ENCODE results near the gene ZNF665.
"Not testable (repeated sequence)": the region's sequence is repeated elsewhere in the genome, so short reads cannot be mapped to it uniquely, and the experiment has no call there.

Gene ZNF665

DNA sequence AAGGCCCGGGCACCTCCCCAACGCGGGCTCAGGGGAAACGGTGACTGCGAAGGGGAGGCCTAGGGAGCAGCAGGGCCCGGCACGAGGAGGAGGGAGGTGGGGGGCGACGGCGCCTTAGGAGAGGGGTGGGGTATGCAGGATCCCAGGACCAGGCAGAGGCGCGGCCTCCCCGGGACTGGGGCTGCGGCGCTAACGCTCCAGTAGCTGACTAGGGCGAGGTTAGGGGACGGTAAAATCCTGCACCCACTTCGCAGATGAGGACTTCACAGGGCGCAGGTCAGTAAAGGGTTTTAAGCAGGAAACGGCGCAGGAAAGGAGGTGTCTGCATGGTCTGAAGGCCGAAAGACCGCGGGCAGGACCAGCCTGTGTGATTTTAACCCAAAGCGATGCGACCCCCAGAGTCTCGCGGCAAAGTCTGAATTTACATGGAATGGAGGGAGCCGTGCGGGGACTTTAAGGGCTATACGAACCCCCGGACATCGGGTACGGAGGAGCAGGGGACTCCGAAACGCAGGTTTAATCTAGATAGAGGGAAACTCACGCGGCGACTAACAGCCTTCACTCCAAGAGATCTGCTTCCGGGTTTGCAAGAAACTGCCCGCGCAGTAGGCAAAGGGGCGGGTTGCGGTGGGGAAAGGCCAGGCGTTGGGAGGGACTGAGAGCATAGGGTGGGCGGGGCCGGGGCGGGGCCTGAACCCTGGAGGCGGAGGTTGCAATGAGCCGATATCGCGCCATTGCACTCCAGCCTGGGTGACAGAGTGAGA is at the start of gene ZNF665:
TSS of gene ZNF665 (minus strand) at position 588 of the 764 bp plus-strand sequence. CDS start 10,460 bp downstream, outside the sequence.
- Histone ChIP-seq H3K9me3 (ENCODE audit: control insufficient read depth, insufficient read depth, low read length) (peaks cover 22% of the 10 kb centered on the region), H4K20me1 (ENCODE audit: control insufficient read depth, insufficient read depth, low read depth, low read length) (no peaks in the 10 kb centered on the region), H3K36me3 (ENCODE audit: control insufficient read depth, low read length) (peaks cover 6% of the 10 kb centered on the region), H3K27ac (ENCODE audit: low read depth, low read length) (0 out of 2 replicates have a peak within 1 kb of the TSS, but pooled peaks have one; percentile 13), H3K79me2 (ENCODE audit: control insufficient read depth, low read length) (peaks cover 3% of the 10 kb centered on the region; the same call in 1 of the 2 replicates), H3K4me3 (ENCODE audit: low read length) (peak within 1 kb of the TSS; percentile 90), H3K4me1 (ENCODE audit: control insufficient read depth, low read length) (peaks cover 23% of the 10 kb centered on the region), H3K27me3 (ENCODE audit: control insufficient read depth, low read length) (no peaks in the 10 kb centered on the region), H3F3A (ENCODE audit: control insufficient read depth, insufficient read depth) (no peaks in the 10 kb centered on the region), H3K4me2 (ENCODE audit: low read length) (peak within 1 kb of the TSS; percentile 89), H3K9me2 (replicated peaks; ENCODE audit: control insufficient read depth, low read length) (no peaks in the 10 kb centered on the region)
- TF ChIP-seq, protein P1, sequence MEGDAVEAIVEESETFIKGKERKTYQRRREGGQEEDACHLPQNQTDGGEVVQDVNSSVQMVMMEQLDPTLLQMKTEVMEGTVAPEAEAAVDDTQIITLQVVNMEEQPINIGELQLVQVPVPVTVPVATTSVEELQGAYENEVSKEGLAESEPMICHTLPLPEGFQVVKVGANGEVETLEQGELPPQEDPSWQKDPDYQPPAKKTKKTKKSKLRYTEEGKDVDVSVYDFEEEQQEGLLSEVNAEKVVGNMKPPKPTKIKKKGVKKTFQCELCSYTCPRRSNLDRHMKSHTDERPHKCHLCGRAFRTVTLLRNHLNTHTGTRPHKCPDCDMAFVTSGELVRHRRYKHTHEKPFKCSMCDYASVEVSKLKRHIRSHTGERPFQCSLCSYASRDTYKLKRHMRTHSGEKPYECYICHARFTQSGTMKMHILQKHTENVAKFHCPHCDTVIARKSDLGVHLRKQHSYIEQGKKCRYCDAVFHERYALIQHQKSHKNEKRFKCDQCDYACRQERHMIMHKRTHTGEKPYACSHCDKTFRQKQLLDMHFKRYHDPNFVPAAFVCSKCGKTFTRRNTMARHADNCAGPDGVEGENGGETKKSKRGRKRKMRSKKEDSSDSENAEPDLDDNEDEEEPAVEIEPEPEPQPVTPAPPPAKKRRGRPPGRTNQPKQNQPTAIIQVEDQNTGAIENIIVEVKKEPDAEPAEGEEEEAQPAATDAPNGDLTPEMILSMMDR (IDR thresholded peaks at IDR 0.05; ENCODE audit: low read depth, low read length, poor library complexity, severe bottlenecking) = no peak
- TF ChIP-seq EZH2phosphoT487 (IDR thresholded peaks at IDR 0.05; ENCODE audit: borderline replicate concordance, low read length) = no peak

DNA sequence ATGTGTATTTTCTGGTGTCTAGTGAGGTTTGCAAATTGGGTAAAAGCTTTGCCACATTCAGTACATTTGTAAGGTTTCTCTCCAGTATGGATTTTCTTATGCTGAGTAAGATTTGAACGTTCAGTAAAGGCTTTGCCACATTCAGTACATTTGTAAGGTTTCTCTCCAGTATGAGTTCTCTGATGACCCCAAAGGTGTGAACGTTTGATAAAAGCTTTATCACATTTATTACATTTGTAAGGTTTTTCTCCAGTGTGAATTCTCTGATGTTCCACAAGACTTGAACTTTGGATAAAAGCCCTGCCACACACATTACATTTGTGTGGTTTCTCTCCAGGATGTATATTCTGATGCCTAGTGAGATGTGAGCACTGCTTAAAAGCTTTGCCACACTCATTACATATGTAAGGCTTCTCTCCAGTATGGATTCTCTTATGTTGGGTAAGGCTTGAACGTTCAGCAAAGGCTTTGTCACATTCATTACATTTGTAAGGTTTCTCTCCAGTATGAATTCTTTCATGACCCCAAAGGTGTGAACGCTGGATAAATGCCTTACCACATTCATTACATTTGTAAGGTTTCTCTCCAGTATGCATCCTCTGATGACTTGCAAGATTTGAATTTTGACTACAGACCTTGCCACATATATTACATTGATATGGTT is 44.1 kb upstream of the ZNF665 start:
- no peaks in the 10 kb centered on the region for H3K36me3 ChIP-seq (ENCODE audit: control insufficient read depth, low read length)
- H3K27me3 ChIP-seq (ENCODE audit: control insufficient read depth, low read length) = no peaks in the 10 kb centered on the region
- peaks cover 24% of the 10 kb centered on the region for H3K9me3 ChIP-seq (ENCODE audit: control insufficient read depth, insufficient read depth, low read length)
- H3K9me2 ChIP-seq (replicated peaks; ENCODE audit: control insufficient read depth, low read length) = no peaks in the 10 kb centered on the region
- no peak overlapping the region for H3K27ac ChIP-seq (ENCODE audit: low read depth, low read length)
- TF ChIP-seq EZH2phosphoT487 (IDR thresholded peaks at IDR 0.05; ENCODE audit: borderline replicate concordance, low read length) = no peak
- TF ChIP-seq, protein P1 (IDR thresholded peaks at IDR 0.05; ENCODE audit: low read depth, low read length, poor library complexity, severe bottlenecking) = no peak
- no peaks in the 10 kb centered on the region for H3K4me1 ChIP-seq (ENCODE audit: control insufficient read depth, low read length)
- H3F3A ChIP-seq (ENCODE audit: control insufficient read depth, insufficient read depth) = no peaks in the 10 kb centered on the region
- no peak overlapping the region for H3K4me3 ChIP-seq (ENCODE audit: low read length)
- H4K20me1 ChIP-seq (ENCODE audit: control insufficient read depth, insufficient read depth, low read depth, low read length) = no peaks in the 10 kb centered on the region
- no peaks in the 10 kb centered on the region for H3K79me2 ChIP-seq (ENCODE audit: control insufficient read depth, low read length)
- no peak overlapping the region for H3K4me2 ChIP-seq (ENCODE audit: low read length)

DNA sequence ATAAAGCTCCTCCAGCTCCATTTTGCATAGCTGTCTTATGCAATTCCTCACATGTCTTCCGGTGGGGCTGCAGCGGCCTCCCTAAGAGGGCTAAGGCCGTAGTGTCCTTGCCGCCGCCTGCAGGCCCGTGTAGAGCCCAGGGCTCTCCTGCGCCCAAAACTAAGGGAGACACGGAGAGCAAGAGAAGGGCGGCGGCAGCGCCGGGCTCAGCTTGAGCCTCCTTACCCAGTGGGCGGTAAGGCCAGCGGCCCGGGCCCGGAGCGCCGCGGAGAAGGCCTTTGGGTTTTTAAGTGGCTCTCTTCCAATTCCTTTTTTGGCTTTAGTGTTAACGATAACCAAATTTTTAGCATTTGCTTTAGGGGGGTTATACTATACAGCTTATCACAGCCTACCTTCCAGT is 31.4 kb upstream of the ZNF665 start:
- TF ChIP-seq EZH2phosphoT487 (IDR thresholded peaks at IDR 0.05; ENCODE audit: borderline replicate concordance, low read length) = no peak
- TF ChIP-seq, protein P1 (IDR thresholded peaks at IDR 0.05; ENCODE audit: low read depth, low read length, poor library complexity, severe bottlenecking) = no peak
- Histone ChIP-seq H3K4me2 (ENCODE audit: low read length) (no peak overlapping the region), H3K9me3 (ENCODE audit: control insufficient read depth, insufficient read depth, low read length) (peaks cover 12% of the 10 kb centered on the region; the same call in 1 of the 2 replicates)

DNA sequence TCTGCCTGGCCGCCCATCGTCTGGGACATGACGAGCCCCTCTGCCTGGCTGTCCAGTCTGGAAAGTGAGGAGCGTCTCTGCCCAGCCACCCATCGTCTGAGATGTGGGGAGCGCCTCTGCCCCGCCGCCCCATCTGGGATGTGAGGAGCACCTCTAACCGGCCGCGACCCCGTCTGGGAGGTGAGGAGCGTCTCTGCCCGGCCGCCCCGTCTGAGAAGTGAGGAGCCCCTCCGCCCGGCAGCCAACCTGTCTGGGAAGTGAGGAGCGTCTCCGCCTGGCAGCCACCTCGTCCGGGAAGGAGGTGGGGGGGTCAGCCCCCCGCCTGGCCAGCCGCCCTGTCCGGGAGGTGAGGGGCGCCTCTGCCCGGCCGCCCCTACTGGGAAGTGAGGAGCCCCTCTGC is 29.6 kb upstream of the ZNF665 start:
- H3K36me3 ChIP-seq (ENCODE audit: control insufficient read depth, low read length); H3K4me1 ChIP-seq (ENCODE audit: control insufficient read depth, low read length); H4K20me1 ChIP-seq (ENCODE audit: control insufficient read depth, insufficient read depth, low read depth, low read length); H3K4me2 ChIP-seq (ENCODE audit: low read length); H3K79me2 ChIP-seq (ENCODE audit: control insufficient read depth, low read length); H3K27ac ChIP-seq (ENCODE audit: low read depth, low read length); H3K27me3 ChIP-seq (ENCODE audit: control insufficient read depth, low read length); H3K9me2 ChIP-seq (replicated peaks; ENCODE audit: control insufficient read depth, low read length); H3F3A ChIP-seq (ENCODE audit: control insufficient read depth, insufficient read depth); H3K9me3 ChIP-seq (ENCODE audit: control insufficient read depth, insufficient read depth, low read length); H3K4me3 ChIP-seq (ENCODE audit: low read length): not testable (repeated sequence)

More for the DNA sequence above, 31.4 kb upstream of the ZNF665 start:
- H3K36me3 ChIP-seq (ENCODE audit: control insufficient read depth, low read length) = no peaks in the 10 kb centered on the region
- H4K20me1 ChIP-seq (ENCODE audit: control insufficient read depth, insufficient read depth, low read depth, low read length) = no peaks in the 10 kb centered on the region
- H3F3A ChIP-seq (ENCODE audit: control insufficient read depth, insufficient read depth) = no peaks in the 10 kb centered on the region
- H3K79me2 ChIP-seq (ENCODE audit: control insufficient read depth, low read length) = no peaks in the 10 kb centered on the region
- H3K4me1 ChIP-seq (ENCODE audit: control insufficient read depth, low read length) = no peaks in the 10 kb centered on the region
- no peak overlapping the region for H3K4me3 ChIP-seq (ENCODE audit: low read length)
- H3K9me2 ChIP-seq (replicated peaks; ENCODE audit: control insufficient read depth, low read length) = no peaks in the 10 kb centered on the region
- no peak overlapping the region for H3K27ac ChIP-seq (ENCODE audit: low read depth, low read length)
- no peaks in the 10 kb centered on the region for H3K27me3 ChIP-seq (ENCODE audit: control insufficient read depth, low read length)
